Tibial nerve (tissue), 4 donors: ENCODE results near the gene KCNK4. TPM values are rescaled to one million over a fixed set of nuclear protein-coding genes. Genes with fewer than 3 reads are reported as not detected.

Source experiments
- DNase-seq, 2 donors: peaks; one replicate each; pipeline ENCODE4 v3.0.0-alpha.2; 2019; ENCODE audit warnings: low spot score in 2 of 2
- H3K27ac ChIP-seq, 4 donors: fragments of 200-600 bp; sonication (generic) in 3 of 4; one replicate each; pipeline ENCODE4 v1.5.1; 2017 to 2019; ENCODE audit warnings: mild to moderate bottlenecking in 1 of 4
- H3K27me3 ChIP-seq, 2 donors: fragments of 200-600 bp; sonication (generic) in 1 of 2; one replicate each; pipeline versions ENCODE4 v1.5.1 to v1.6.0; 2017 to 2019
- H3K36me3 ChIP-seq, 3 donors: fragments of 200-600 bp; sonication (generic); one replicate each; pipeline ENCODE4 v1.5.1; 2018 to 2019
- H3K4me1 ChIP-seq, 4 donors: fragments of 200-600 bp; sonication (generic) in 3 of 4; one replicate each; pipeline ENCODE4 v1.5.1; 2017 to 2019
- H3K4me3 ChIP-seq, 4 donors: fragments of 200-600 bp; sonication (generic) in 3 of 4; one replicate each; pipeline ENCODE4 v1.5.1; 2017 to 2019; ENCODE audit warnings: mild to moderate bottlenecking in 1 of 4, moderate library complexity in 1 of 4
- H3K9me3 ChIP-seq, 4 donors: fragments of 200-600 bp; sonication (generic) in 3 of 4; one replicate each; pipeline ENCODE4 v1.5.1; 2017 to 2019
- EP300 ChIP-seq, 2 donors: sonication (generic); formaldehyde crosslinking; IDR thresholded peaks; one replicate each; pipeline ENCODE4 v1.6.1; 2017; ENCODE audit warnings: antibody characterized with exemption in 2 of 2, mild to moderate bottlenecking in 1 of 2
- POLR2A ChIP-seq, 2 donors: fragments of 450-650 bp; IDR thresholded peaks; one replicate each; pipeline ENCODE4 v1.6.1; 2017; ENCODE audit warnings: antibody characterized with exemption in 2 of 2, mild to moderate bottlenecking in 2 of 2, moderate library complexity in 2 of 2
- WGBS, 2 donors: methylation state at CpG; one replicate each; pipeline ENCODE4 v1.1.5; 2018; 5-methylcytosine and 5-hydroxymethylcytosine counted together
- total RNA-seq, 4 donors: library from RNA; depleted of rRNA; stranded (reverse); fragments of >200 nt; gene quantifications; one replicate each; pipeline ENCODE4 v1.1.0, GENCODE V29; 2016
- TF ChIP-seq, protein P1 (sequence below), 5 experiments: fragments of 200-600 bp in 3 of 5; fragments of 450-650 bp in 2 of 5; sonication (generic) in 3 of 5; IDR thresholded peaks; one replicate each; pipeline ENCODE4 v1.5.1; 2016 to 2019; ENCODE audit warnings: antibody characterized with exemption in 5 of 5, mild to moderate bottlenecking in 3 of 5, moderate library complexity in 2 of 5

KCNK4 gene
- total RNA-seq, 4 donors from 2014 or later, result 1.2 TPM; not detected in 3

DNA sequence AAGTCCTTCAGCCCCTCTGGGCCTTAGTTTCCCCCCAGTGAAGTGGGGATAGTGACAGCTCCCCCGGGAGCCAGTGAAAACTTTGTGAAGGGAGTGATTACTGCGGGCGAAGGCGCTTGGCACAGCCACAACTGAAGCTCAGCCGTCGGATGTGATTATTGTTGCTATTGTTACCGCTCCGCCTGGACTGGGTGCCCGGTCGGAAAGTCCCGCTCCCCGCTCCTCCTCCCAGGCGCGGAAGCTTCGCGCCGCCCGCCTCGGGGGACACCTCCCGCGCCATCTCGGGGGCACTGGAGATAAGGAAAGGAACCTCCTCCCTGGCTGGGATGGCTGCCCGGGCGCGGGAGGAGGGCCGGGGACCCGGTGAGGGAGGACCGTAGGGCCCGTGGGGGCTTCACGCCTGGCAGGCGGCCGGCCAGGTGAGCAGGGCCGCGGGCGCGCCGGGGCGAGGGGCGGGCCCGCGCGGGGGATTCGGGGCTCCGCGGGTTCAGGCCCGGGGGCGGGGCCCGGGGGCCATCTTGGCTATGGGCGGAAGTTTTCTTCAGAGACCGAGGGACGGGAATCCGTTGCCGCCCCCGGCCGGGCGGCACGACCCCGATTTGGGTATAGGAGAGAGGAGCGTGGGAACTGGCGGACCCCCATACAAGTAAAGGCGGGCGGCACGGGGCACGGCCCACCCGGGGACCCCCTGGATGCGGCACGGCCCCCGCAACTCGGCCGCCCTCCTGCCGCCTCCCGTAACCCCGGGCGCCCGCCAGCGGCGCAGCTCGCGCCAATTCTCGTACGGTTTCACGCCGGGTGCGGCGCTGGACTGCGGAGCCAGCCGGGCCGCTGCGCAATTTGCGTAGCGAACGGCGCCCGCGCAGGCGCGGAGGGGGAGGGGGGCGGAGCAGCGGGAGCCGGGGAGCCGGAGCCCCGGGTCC is 5.9 kb upstream of the KCNK4 start, which contains the start of gene GPR137:
GPR137 (plus strand) TSS at position 887 of the 923 bp plus-strand sequence. CDS start 677 bp downstream, outside the sequence.
- Histone ChIP-seq H3K4me1 (peaks cover 0 to 30% (median 21%) of the 10 kb centered on the region in 4 donors), H3K27ac (peak within 1 kb of the TSS; percentile 91 to 98 (median 94))

DNA sequence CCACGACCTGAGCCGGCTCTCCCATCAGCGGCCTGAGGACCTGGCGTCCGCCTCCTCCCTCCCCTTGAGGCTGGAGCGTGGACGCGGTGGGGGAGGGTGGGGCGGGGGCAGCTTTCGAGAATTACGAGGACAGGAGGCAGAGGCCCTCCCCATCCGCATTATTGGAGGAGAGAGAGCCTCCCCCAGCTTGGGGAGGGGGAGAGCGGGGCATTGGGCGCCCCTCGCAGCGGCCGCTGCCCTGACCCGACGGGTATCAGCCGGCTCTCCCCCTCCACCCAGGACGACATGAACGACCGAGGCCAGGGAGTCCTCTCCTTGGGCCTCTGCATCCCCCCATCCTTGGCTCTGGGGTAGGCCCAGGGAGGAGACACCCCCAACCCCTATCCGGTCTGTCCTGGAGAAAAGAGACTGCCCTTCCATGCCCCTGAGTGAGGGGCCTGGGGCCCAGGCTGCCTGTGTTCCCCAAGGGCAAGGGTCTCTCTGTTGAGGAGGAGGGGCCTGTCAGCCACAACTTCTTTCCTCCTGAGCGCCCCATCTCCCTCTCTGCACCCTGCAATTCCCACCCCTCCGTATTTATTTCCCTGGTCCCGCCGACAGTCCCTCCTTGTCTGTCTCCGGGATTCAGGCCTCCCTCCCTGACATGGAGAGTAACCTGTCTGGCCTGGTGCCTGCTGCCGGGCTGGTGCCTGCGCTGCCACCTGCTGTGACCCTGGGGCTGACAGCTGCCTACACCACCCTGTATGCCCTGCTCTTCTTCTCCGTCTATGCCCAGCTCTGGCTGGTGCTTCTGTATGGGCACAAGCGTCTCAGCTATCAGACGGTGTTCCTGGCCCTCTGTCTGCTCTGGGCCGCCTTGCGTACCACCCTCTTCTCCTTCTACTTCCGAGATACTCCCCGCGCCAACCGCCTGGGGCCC is 5.0 kb upstream of the KCNK4 start:
- Histone ChIP-seq H3K27me3 (peaks cover 0 to 17% of the 10 kb centered on the region in 2 donors), H3K9me3 (no peaks in the 10 kb centered on the region), H3K36me3 (peaks cover 0 to 30% (median 0%) of the 10 kb centered on the region in 3 donors), H3K4me1 (peaks cover 0 to 32% (median 23%) of the 10 kb centered on the region in 4 donors), H3K27ac (peak overlapping the region; percentile 91 to 98 (median 94)), H3K4me3 (peak overlapping the region; percentile 79 to 84 (median 82))
- TF ChIP-seq EP300 (IDR thresholded peaks at IDR 0.05) (no peak), POLR2A (IDR thresholded peaks at IDR 0.05) (no peak)
- TF ChIP-seq, protein P1, sequence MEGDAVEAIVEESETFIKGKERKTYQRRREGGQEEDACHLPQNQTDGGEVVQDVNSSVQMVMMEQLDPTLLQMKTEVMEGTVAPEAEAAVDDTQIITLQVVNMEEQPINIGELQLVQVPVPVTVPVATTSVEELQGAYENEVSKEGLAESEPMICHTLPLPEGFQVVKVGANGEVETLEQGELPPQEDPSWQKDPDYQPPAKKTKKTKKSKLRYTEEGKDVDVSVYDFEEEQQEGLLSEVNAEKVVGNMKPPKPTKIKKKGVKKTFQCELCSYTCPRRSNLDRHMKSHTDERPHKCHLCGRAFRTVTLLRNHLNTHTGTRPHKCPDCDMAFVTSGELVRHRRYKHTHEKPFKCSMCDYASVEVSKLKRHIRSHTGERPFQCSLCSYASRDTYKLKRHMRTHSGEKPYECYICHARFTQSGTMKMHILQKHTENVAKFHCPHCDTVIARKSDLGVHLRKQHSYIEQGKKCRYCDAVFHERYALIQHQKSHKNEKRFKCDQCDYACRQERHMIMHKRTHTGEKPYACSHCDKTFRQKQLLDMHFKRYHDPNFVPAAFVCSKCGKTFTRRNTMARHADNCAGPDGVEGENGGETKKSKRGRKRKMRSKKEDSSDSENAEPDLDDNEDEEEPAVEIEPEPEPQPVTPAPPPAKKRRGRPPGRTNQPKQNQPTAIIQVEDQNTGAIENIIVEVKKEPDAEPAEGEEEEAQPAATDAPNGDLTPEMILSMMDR (IDR thresholded peaks at IDR 0.05), result no peak
- 31 to 43% methylated on average over 23 to 33 of the region's 40 CpGs for WGBS, 2 donors
- no peak for DNase-seq

More for the DNA sequence above, 5.9 kb upstream of the KCNK4 start, which contains the start of gene GPR137:
- peak in 1 of 2 donors; percentile 4 for TF ChIP-seq EP300 (IDR thresholded peaks at IDR 0.05)
- TF ChIP-seq, protein P1 (IDR thresholded peaks at IDR 0.05), result peak in 2 of 5 experiments; percentile 33 to 43
- peak in 1 of 2 donors; percentile 13 for TF ChIP-seq POLR2A (IDR thresholded peaks at IDR 0.05)
- H3K4me3 ChIP-seq, result peak within 1 kb of the TSS; percentile 79 to 84 (median 82)
- peak; percentile 66 to 81 for DNase-seq
- H3K27me3 ChIP-seq, result peaks cover 0 to 9% of the 10 kb centered on the region in 2 donors
- no peaks in the 10 kb centered on the region for H3K9me3 ChIP-seq
- peaks cover 0 to 36% (median 0%) of the 10 kb centered on the region in 3 donors for H3K36me3 ChIP-seq
- 0 to 1% methylated on average over 19 to 56 of the region's 102 CpGs for WGBS, 2 donors

DNA sequence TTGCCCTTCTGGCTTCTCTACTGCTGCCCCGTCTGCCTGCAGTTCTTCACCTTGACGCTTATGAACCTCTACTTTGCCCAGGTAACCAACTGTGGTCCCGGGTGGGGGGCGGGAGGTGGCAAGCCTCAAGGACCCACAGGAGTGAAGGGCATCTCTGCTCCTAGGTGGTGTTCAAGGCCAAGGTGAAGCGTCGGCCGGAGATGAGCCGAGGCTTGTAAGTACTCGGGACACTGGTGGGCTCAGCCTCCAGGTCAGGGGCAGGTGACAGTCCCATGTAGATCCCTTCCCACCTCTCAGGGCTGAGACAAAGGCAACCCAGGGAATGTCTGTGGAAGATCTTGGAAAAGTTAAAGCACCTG is 4.3 kb upstream of the KCNK4 start:
- H3K4me1 ChIP-seq, result peaks cover 0 to 39% (median 25%) of the 10 kb centered on the region in 4 donors
- no peaks in the 10 kb centered on the region for H3K9me3 ChIP-seq
- no peak overlapping the region for H3K4me3 ChIP-seq
- TF ChIP-seq POLR2A (IDR thresholded peaks at IDR 0.05) (no peak), EP300 (IDR thresholded peaks at IDR 0.05) (no peak)
- TF ChIP-seq, protein P1 (IDR thresholded peaks at IDR 0.05), result no peak
- 90% methylated on average over 8 to 9 of the region's 9 CpGs for WGBS, 2 donors
- DNase-seq, result no peak
- peaks cover 0 to 19% of the 10 kb centered on the region in 2 donors for H3K27me3 ChIP-seq
- no peak overlapping the region for H3K27ac ChIP-seq
- peaks cover 0 to 24% (median 0%) of the 10 kb centered on the region in 3 donors for H3K36me3 ChIP-seq

DNA sequence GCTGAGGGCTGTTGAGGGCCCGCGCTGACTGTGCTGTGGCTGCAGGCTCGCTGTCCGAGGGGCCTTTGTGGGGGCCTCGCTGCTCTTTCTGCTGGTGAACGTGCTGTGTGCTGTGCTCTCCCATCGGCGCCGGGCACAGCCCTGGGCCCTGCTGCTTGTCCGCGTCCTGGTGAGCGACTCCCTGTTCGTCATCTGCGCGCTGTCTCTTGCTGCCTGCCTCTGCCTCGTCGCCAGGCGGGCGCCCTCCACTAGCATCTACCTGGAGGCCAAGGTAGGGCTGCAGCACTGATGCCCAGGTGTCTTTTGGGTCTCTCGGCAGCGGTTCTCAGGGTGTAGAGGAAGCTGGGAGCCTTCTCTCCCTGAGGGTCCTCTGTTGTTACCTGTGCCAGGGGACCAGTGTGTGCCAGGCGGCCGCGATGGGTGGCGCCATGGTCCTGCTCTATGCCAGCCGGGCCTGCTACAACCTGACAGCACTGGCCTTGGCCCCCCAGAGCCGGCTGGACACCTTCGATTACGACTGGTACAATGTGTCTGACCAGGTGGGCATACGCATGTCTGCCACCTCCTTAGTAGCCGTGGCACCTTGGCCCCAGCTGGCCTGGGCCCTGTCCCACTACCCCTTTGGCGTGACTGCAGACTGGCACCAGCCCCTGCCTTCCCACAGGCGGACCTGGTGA is 3.3 kb upstream of the KCNK4 start:
- Histone ChIP-seq H3K4me3 (no peak overlapping the region), H3K36me3 (peaks cover 0 to 18% (median 0%) of the 10 kb centered on the region in 3 donors), H3K27ac (no peak overlapping the region), H3K4me1 (peaks cover 0 to 46% (median 29%) of the 10 kb centered on the region in 4 donors), H3K9me3 (no peaks in the 10 kb centered on the region), H3K27me3 (peaks cover 0 to 28% of the 10 kb centered on the region in 2 donors)
- TF ChIP-seq, protein P1 (IDR thresholded peaks at IDR 0.05), result no peak
- no peak for TF ChIP-seq POLR2A (IDR thresholded peaks at IDR 0.05)
- WGBS, 2 donors, result 90 to 93% methylated on average over 21 to 32 of the region's 33 CpGs
- no peak for DNase-seq
